ENCODE data around the gene FUT7.
A peak's percentile ranks its signal among the peaks of the same experiment; 100 is the strongest.
"Not testable (repeated sequence)": the region's sequence is repeated elsewhere in the genome, so short reads cannot be mapped to it uniquely, and the experiment has no call there.

Gene FUT7

DNA sequence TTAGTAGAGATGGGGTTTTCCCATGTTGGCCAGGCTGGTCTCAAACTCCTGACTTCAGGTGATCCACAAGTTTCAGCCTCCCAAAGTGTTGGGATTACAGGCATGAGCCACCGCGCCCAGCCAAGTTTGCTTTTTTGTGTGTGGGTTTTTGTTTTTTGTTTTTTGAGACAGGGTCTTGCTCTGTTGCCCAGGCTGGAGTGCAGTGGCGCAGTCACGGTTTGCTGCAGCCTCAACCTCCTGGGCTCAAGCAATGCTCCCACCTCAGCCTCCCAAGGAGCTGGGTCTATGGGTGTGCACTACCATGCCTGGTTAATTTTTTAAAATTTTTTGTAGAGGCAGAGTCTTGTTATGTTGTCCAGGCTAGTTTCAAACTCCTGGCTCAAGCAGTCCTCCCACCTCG, 1.6 kb upstream of the FUT7 start:
- not testable (repeated sequence) for DNase-seq (ENCODE audit: low spot score)

- DNase-seq (ENCODE audit: low spot score): no peak
Observed at GRCh38 chr9:137032858-137033257, 970 bp upstream of the FUT7 start.

DNA sequence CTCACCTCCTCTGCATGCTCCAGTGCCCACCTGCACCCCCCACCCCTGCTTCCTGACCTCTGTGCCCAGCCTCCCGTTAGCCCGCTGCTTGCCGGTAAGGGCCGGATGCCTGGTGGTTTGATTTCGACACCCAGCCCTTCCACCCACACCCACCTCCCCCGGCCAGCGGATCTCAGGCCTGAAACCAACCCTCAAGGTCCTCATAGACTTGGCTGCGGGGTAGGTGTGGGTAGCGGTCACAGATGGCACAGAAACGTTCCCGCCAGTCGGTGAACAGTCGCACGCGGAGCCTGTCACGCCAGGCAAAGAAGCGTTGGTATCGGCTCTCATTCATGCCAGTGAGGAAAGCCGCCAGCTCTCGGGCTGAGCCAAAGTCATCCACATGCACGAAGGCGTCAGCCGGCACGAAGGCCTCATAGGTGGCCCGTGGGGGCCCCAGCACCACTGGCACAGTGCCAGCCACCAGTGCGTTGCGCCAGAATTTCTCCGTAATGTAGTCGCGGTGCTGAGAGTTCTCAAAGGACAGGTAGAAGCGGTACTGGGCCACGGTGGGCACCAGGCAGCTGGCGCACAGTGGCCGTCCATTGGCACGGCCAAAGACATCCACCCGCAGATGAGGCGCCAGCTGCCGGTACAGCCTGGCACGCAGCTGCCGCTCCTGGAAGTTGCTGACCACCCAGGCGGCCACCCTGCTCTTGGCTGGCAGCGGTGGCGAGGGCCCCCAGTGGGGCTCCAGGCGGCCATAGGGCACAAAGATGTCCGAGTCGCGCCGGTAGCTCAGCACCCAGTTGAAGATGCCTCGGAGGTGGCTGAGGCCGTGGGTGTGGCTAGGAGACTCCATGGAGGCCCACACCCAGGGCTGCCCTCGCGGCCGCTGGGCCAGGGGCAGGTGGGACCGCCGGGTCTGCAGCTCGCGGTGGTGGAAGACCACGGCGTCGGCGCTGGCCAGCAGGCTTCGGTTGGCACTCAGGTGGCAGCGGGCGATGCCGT, 1.1 kb downstream of the FUT7 start:
- DNase-seq (ENCODE audit: low spot score): no peak

GRCh38 chr9:137030006-137030405, 1.9 kb downstream of the FUT7 start:
- DNase-seq (ENCODE audit: low spot score): no peak

- DNase-seq (ENCODE audit: low spot score): peak; percentile 87
Observed at GRCh38 chr9:137029058-137029936, 2.6 kb downstream of the FUT7 start.

DNA sequence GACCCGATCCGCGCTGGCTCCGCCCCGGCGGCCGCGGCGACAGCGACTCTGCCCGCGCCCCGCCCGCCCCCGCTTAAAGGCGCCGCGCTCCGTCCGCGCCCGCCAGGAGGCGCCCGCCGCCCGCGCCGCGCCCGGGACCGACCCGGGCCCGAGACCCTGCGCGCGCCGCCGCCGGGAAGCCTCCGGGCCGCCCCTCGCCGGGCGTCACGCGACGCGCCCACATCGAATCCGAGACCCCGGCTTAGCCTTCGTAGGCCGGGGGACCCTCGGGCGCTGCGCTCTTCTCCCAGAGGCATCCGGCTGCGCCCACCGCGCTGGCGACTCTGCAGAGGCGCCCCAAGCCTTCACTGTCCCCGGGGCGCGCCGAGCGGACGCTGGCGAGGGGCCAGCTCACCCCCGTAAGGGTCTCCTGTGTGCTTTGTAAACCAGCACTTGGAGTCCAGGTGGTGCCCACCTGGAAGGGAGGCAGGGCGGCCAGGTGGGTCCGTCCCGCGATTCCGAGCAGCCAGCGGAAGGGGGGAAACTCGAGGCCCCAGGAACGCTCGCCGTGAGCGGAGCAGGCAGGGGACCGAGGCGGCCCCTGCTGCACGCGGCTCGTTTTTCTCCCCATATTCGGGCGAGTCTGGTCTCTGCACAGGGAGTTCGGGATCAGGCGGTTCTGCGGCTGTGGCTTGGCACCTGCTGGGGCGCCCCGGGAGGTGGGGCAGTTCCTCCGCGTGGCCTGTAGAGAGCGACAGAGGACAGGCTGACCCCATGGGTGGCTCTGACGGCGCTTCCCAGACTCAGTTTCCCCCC, 3.4 kb downstream of the FUT7 start:
- DNase-seq (ENCODE audit: low spot score): peak; percentile 86

GRCh38 chr9:137027369-137028262, 4.3 kb downstream of the FUT7 start, which contains the start of gene ABCA2:
Gene ABCA2, minus strand, starts transcription at chr9:137028237. Its CDS starts 97 bp downstream, at chr9:137028140.
- DNase-seq (ENCODE audit: low spot score): peak; percentile 72

GRCh38 chr9:137026828-137027227, 5.1 kb downstream of the FUT7 start:
- no peak for DNase-seq (ENCODE audit: low spot score)

- no peak for DNase-seq (ENCODE audit: low spot score)
Observed at GRCh38 chr9:137026384-137026783, 5.5 kb downstream of the FUT7 start.

- no peak for DNase-seq (ENCODE audit: low spot score)
Observed at GRCh38 chr9:137025517-137025966, 6.3 kb downstream of the FUT7 start.

GRCh38 chr9:137023583-137023991, 8.3 kb downstream of the FUT7 start:
- no peak for DNase-seq (ENCODE audit: low spot score)

DNA sequence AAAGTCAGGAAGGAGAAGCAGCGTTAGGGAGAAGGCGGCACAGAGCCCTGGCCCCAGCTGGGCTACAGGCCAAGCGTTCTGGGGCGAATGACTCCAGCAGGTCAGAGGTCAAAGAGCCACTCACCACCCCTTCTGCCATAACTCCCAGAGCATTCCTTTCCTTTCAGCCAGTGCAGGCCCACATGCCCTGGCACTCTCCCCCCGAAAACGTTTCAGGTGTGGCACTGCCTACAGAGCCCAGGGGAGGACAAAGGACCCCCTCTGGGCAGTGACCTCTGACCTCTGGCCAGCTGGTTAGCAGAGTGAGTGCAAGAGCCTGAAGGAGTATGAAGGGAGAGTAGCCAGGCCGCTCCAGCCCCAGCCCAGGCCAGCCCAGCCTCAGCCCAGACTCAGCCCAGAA, 8.7 kb downstream of the FUT7 start:
- peak; percentile 60 for DNase-seq (ENCODE audit: low spot score)

DNA sequence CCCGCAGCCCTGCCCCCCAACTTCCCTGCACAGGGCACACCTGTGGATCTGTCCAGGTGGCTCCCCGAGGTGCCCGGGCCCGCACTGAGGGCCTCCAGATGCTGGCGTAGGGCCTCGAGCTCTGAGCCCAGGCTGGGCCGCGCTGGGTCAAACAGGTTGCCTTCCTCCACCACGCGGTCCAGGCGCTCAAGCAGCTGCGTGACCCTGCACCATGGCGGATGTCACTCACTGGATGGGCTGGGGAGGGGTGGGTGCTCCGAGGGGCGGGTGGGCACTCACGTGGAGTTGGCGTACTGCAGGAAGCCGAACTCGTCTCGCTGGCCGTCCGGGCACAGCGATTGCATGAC, 9.3 kb downstream of the FUT7 start:
- no peak for DNase-seq (ENCODE audit: low spot score)

- peak; percentile 99 for DNase-seq (ENCODE audit: low spot score)
Observed at GRCh38 chr9:137021979-137022661, 9.8 kb downstream of the FUT7 start.

DNA sequence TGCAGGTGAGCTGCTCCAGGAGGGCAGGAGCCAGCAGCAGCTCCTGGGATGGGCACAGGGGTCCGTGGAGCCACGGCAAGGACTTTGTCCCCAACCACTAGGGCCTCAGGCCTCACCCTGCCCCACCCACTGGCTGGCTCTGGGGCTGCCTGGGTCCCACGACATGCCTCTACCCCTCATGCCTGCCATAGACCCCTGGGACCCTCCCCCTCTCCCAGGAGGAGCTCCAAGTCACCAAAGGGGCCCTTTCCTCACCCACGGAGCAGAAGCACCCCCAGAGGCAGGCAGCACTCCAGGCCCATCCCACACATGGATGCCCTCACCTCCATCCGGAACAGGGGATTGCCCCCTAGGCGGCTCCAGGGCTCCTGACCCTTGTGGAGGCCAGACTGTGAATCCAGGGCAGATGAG, 10.3 kb downstream of the FUT7 start:
- DNase-seq (ENCODE audit: low spot score): no peak

GRCh38 chr9:137020771-137021567, 10.9 kb downstream of the FUT7 start:
- DNase-seq (ENCODE audit: low spot score): no peak

DNA sequence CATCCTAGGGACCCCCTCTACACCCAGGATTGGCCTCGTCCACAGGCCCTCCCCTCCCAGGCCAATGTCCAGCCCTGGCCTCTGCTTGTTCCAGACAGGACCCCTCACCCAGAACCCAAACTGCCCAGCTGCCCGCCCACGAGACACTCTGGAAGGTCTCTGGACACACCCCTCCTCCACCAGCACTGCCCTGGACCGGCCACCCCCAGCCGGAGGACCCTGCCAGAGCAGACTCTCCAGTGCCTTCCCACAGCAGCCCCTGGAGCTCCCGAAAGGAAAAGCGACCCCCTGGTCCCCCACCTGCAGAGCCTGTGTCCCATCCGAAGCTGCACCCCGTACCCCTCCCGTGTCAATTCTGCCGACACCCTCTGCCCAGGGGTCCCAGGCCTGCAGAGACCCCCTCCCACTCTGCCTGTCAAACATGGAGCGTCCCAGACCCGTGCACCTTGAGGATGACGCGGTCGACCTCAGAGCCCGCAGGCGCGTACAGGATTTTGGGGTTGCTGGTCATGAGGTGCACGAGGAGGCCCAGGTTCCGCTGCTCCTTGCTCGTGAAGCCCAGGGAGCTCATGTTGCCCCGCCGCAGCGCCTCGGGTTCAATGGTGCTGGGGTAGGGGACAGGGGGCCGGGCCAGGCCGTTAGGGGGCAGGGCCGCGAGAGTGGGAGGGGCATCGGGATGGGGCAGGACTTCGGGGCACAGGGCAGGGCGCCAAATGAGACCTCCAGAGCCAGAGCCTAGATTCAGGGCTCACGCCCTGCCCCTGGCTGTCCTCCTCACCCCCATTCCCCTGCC, 11.8 kb downstream of the FUT7 start:
- no peak for DNase-seq (ENCODE audit: low spot score)

DNA sequence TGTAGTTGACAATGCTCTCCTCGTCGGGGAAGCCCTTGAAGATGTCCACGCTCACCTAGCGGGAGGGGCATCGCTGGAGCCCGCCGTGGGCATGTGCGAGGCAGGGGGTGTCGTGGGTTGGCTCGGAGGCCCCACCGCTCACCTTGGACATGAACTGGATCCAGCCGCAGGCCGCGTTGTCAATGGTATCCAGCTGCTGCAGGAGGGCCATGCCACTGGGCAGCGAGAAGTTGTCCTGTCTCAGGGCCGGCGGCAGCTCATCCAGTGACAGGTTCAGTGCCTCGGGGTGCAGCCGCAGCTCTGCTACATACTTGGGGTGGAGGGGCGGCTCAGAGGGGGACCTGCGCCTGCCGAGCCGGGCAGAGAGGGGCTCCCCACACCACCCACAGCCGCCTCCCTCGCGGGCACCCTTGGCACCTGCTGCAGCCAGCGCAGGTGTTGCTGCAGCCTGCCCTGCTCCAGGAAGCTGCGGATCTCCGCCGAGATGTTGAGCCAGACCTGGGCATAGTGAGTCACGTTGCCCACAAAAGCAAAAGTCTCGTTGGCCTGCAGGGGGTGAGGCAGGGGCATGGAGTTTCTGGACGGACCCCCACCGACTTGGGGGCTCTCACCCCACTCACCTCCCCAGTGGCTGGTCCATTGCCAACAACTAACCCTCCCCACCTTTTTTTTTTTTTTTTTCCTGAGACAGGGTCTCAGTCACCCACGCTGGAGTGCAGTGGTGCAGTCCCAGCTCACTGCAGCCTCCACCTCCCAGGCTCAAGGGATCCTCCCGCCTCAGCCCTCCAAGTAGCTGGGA, 12.9 kb downstream of the FUT7 start:
- no peak for DNase-seq (ENCODE audit: low spot score)

All from RKO (cell line).